Hepatocyte (in vitro differentiated cells): ENCODE measurements around the gene DLL1.

ENCODE experiments used
- EZH2phosphoT487 ChIP-seq: fragments of 200-600 bp; sonication (generic); IDR thresholded peaks from one replicate; pipeline ENCODE4 v1.6.1; 2018; ENCODE audit warnings: antibody characterized with exemption, mild to moderate bottlenecking, low read depth, moderate library complexity; ENCODE audit not compliant: unreplicated experiment, severe bottlenecking
- TF ChIP-seq, protein P1 (sequence below): fragments of 200-600 bp; sonication (generic); IDR thresholded peaks from 2 replicates; pipeline ENCODE4 v1.5.1; 2016; ENCODE audit warnings: antibody characterized with exemption, mild to moderate bottlenecking; ENCODE audit not compliant: poor library complexity

DNA sequence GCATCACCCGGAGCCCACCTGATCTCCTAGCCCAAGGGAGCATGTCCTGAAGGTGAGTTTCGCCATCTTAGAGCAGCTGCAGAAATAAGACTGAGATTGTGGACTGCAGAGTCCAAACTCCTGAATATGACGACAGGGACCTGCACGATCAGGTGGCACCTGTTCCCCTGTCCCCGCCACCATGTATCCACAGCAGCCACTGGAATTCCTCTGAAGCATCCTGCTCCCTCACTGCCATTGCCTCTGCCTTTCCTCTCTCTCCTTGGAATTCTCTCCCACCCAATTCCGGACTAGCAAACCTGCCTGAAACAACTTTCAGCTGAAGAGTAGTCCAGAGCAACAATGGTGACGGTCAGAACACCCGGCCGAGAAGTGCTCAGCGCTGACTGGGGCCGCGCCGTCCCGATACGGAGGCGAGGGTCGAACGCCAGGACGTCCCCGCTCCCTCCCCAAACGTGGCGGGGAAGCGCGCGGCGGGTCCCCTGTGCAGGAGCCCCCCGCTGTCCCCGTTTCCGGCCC lies 15.0 kb upstream of the DLL1 start:
- TF ChIP-seq, protein P1, sequence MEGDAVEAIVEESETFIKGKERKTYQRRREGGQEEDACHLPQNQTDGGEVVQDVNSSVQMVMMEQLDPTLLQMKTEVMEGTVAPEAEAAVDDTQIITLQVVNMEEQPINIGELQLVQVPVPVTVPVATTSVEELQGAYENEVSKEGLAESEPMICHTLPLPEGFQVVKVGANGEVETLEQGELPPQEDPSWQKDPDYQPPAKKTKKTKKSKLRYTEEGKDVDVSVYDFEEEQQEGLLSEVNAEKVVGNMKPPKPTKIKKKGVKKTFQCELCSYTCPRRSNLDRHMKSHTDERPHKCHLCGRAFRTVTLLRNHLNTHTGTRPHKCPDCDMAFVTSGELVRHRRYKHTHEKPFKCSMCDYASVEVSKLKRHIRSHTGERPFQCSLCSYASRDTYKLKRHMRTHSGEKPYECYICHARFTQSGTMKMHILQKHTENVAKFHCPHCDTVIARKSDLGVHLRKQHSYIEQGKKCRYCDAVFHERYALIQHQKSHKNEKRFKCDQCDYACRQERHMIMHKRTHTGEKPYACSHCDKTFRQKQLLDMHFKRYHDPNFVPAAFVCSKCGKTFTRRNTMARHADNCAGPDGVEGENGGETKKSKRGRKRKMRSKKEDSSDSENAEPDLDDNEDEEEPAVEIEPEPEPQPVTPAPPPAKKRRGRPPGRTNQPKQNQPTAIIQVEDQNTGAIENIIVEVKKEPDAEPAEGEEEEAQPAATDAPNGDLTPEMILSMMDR = no peak
- no peak for TF ChIP-seq EZH2phosphoT487
